GM19455 (cell line): ENCODE results near the gene BTRC.
A peak's percentile ranks its signal among the peaks of the same experiment; 100 is the strongest.
"Not testable (repeated sequence)": the region's sequence is repeated elsewhere in the genome, so short reads cannot be mapped to it uniquely, and the experiment has no call there.

Source experiments
- ATAC-seq: cut with Tn5 transposase; IDR thresholded peaks from one replicate; pipeline ENCODE4 v1.9.1; 2021; ENCODE audit not compliant: unreplicated experiment

The BTRC gene

GRCh38 chr10:101353692-101354327, at the start of gene BTRC:
BTRC (plus strand) TSS chr10:101354165; CDS start chr10:101354181, 16 bp downstream.
- ATAC-seq, result peak; percentile 95

GRCh38 chr10:101304316-101304715, 49.6 kb upstream of the BTRC start:
- no peak for ATAC-seq

GRCh38 chr10:101305320-101306241, 48.4 kb upstream of the BTRC start:
- ATAC-seq, result no peak

GRCh38 chr10:101308051-101308450, 45.9 kb upstream of the BTRC start:
- no peak for ATAC-seq

GRCh38 chr10:101310529-101311184, 43.3 kb upstream of the BTRC start:
- ATAC-seq, result no peak

GRCh38 chr10:101311185-101312066, 42.5 kb upstream of the BTRC start:
- ATAC-seq, result no peak

GRCh38 chr10:101319241-101319915, 34.6 kb upstream of the BTRC start:
- no peak for ATAC-seq

- ATAC-seq, result no peak
Observed at GRCh38 chr10:101321073-101321472, 32.9 kb upstream of the BTRC start.

GRCh38 chr10:101322266-101323108, 31.5 kb upstream of the BTRC start:
- ATAC-seq, result no peak

GRCh38 chr10:101323495-101323894, 30.5 kb upstream of the BTRC start:
- ATAC-seq, result no peak

GRCh38 chr10:101327454-101327853, 26.5 kb upstream of the BTRC start:
- ATAC-seq, result not testable (repeated sequence)

- no peak for ATAC-seq
Observed at GRCh38 chr10:101329341-101330032, 24.5 kb upstream of the BTRC start.

- no peak for ATAC-seq
Observed at GRCh38 chr10:101330231-101330630, 23.7 kb upstream of the BTRC start.

GRCh38 chr10:101330631-101331225, 23.2 kb upstream of the BTRC start:
- no peak for ATAC-seq

GRCh38 chr10:101331956-101332355, 22.0 kb upstream of the BTRC start:
- no peak for ATAC-seq

GRCh38 chr10:101334259-101334658, 19.7 kb upstream of the BTRC start:
- not testable (repeated sequence) for ATAC-seq

- no peak for ATAC-seq
Observed at GRCh38 chr10:101336382-101336781, 17.6 kb upstream of the BTRC start.

GRCh38 chr10:101337836-101338235, 16.1 kb upstream of the BTRC start:
- no peak for ATAC-seq
